ENCODE data around the gene NPY4R.
"Not testable (repeated sequence)": the region's sequence is repeated elsewhere in the genome, so short reads cannot be mapped to it uniquely, and the experiment has no call there.

The NPY4R gene

GRCh38 chr10:46455992-46456391 is 9.8 kb downstream of the NPY4R start:
- not testable (repeated sequence) for DNase-seq (ENCODE audit: low read depth in 2 of 2)

- DNase-seq (ENCODE audit: low read depth in 2 of 2), result not testable (repeated sequence)
Measured at GRCh38 chr10:46451365-46451764, 14.4 kb downstream of the NPY4R start.

GRCh38 chr10:46450829-46451228 is 14.9 kb downstream of the NPY4R start:
- not testable (repeated sequence) for DNase-seq (ENCODE audit: low read depth in 2 of 2)

GRCh38 chr10:46447439-46447838 is 18.3 kb downstream of the NPY4R start:
- DNase-seq (ENCODE audit: low read depth in 2 of 2), result not testable (repeated sequence)

- not testable (repeated sequence) for DNase-seq (ENCODE audit: low read depth in 2 of 2)
Measured at GRCh38 chr10:46445389-46446122, 20.2 kb downstream of the NPY4R start.

GRCh38 chr10:46443422-46443821 is 22.3 kb downstream of the NPY4R start:
- not testable (repeated sequence) for DNase-seq (ENCODE audit: low read depth in 2 of 2)

GRCh38 chr10:46442706-46443275 is 23.0 kb downstream of the NPY4R start:
- not testable (repeated sequence) for DNase-seq (ENCODE audit: low read depth in 2 of 2)

- DNase-seq (ENCODE audit: low read depth in 2 of 2), result not testable (repeated sequence)
Measured at GRCh38 chr10:46441837-46442278, 23.9 kb downstream of the NPY4R start.

GRCh38 chr10:46440942-46441341 is 24.8 kb downstream of the NPY4R start:
- not testable (repeated sequence) for DNase-seq (ENCODE audit: low read depth in 2 of 2)

- not testable (repeated sequence) for DNase-seq (ENCODE audit: low read depth in 2 of 2)
Measured at GRCh38 chr10:46423550-46423949, 42.2 kb downstream of the NPY4R start.

GRCh38 chr10:46419570-46420379 is 46.0 kb downstream of the NPY4R start:
- DNase-seq (ENCODE audit: low read depth in 2 of 2), result not testable (repeated sequence)

- DNase-seq (ENCODE audit: low read depth in 2 of 2), result not testable (repeated sequence)
Measured at GRCh38 chr10:46418283-46418682, 47.5 kb downstream of the NPY4R start.

GRCh38 chr10:46415291-46415690 is 50.5 kb downstream of the NPY4R start:
- DNase-seq (ENCODE audit: low read depth in 2 of 2), result not testable (repeated sequence)

GRCh38 chr10:46412665-46413064 is 53.1 kb downstream of the NPY4R start:
- not testable (repeated sequence) for DNase-seq (ENCODE audit: low read depth in 2 of 2)

GRCh38 chr10:46411123-46411522 is 54.6 kb downstream of the NPY4R start:
- not testable (repeated sequence) for DNase-seq (ENCODE audit: low read depth in 2 of 2)

All from fibroblast of skin of left quadriceps (primary cell).